ENCODE data around the gene BRPF3.

GRCh38 chr6:36241728-36242127 is 45.2 kb downstream of the BRPF3 start:
- TF ChIP-seq CTCF (IDR thresholded peaks at IDR 0.05) (no peak), POLR2A (IDR thresholded peaks at IDR 0.05) (no peak)

Data from Peyer's patch (tissue), 4 donors.